Measurements from ENCODE around the gene AKAP6.

DNA sequence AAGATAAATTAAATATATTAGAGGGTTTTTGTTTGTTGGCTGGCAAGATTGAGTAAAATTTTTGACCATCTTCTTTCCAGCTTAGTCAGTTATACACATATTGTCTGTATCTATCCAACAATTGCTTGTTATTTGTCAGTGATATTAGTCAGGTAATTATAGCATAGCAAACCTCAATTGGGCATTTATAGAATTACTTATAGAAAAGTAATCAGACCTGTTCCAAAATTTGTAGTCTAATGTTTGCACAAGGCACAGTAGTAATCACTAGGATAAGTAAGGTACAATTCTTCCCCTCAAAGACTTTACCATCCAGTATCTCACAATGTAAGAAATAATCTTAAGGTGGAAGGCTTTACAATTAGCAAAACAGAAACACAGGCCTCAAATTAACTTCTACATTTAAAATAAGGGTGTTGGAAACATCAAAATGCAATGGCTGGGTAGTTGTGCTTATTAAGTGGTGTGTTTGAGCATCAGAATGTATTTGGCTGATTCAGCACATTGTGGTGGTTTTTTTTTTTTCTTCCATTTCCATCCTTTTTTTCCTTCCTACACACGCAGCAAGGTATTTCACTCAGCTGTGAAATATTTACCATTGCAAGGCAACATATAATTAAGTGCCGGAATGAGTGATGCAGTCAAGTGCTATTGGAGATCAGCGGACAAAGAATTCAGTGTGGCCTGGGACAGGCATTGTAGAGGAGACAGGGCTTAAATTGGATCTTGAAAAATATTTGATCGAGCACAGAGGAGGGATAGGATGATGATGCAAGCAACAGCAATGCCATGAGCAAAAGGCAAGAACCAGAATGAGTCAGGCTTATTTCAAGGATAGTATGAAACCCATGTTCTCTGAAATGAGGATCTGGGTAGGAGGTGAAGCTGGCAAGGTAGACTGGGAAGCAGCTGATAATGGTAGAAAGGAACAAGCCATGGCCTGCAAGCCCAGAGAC lies 178.2 kb downstream of the AKAP6 start:
- TF ChIP-seq, protein P1, sequence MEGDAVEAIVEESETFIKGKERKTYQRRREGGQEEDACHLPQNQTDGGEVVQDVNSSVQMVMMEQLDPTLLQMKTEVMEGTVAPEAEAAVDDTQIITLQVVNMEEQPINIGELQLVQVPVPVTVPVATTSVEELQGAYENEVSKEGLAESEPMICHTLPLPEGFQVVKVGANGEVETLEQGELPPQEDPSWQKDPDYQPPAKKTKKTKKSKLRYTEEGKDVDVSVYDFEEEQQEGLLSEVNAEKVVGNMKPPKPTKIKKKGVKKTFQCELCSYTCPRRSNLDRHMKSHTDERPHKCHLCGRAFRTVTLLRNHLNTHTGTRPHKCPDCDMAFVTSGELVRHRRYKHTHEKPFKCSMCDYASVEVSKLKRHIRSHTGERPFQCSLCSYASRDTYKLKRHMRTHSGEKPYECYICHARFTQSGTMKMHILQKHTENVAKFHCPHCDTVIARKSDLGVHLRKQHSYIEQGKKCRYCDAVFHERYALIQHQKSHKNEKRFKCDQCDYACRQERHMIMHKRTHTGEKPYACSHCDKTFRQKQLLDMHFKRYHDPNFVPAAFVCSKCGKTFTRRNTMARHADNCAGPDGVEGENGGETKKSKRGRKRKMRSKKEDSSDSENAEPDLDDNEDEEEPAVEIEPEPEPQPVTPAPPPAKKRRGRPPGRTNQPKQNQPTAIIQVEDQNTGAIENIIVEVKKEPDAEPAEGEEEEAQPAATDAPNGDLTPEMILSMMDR (IDR thresholded peaks at IDR 0.05; ENCODE audit: low read depth, low read length, poor library complexity, severe bottlenecking): no peak
- no peak for TF ChIP-seq EZH2phosphoT487 (IDR thresholded peaks at IDR 0.05; ENCODE audit: borderline replicate concordance, low read length)
